GM15510 (cell line): ENCODE data around the gene KIF3B.

Experiments
- POLR2A ChIP-seq: IDR thresholded peaks from 3 replicates; pipeline ENCODE4 v1.6.1; 2011; ENCODE audit warnings: borderline replicate concordance; ENCODE audit not compliant: insufficient read length; ENCODE audit errors: extremely low read depth

Gene KIF3B

GRCh38 chr20:32354592-32355416 lies 77.4 kb downstream of the KIF3B start:
- no peak for TF ChIP-seq POLR2A

- TF ChIP-seq POLR2A, result no peak
Measured at GRCh38 chr20:32355417-32355841, 78.0 kb downstream of the KIF3B start.

- TF ChIP-seq POLR2A, result no peak
Measured at GRCh38 chr20:32356622-32357374, 79.3 kb downstream of the KIF3B start.

GRCh38 chr20:32357375-32357868 lies 80.0 kb downstream of the KIF3B start:
- no peak for TF ChIP-seq POLR2A

- peak; percentile 64 for TF ChIP-seq POLR2A
Measured at GRCh38 chr20:32357869-32358631, 80.6 kb downstream of the KIF3B start, which contains the start of gene ASXL1. Gene ASXL1 (plus strand): TSS chr20:32358331. CDS start chr20:32358776, 445 bp downstream.

GRCh38 chr20:32358632-32358882 lies 81.1 kb downstream of the KIF3B start:
- TF ChIP-seq POLR2A, result peak; percentile 30

- TF ChIP-seq POLR2A, result peak; percentile 74
Measured at GRCh38 chr20:32358883-32359632, 81.6 kb downstream of the KIF3B start.

GRCh38 chr20:32359633-32360332 lies 82.3 kb downstream of the KIF3B start:
- TF ChIP-seq POLR2A, result no peak

- TF ChIP-seq POLR2A, result no peak
Measured at GRCh38 chr20:32360333-32360634, 82.8 kb downstream of the KIF3B start.

- no peak for TF ChIP-seq POLR2A
Measured at GRCh38 chr20:32362901-32363364, 85.5 kb downstream of the KIF3B start.

GRCh38 chr20:32363492-32363891 lies 86.0 kb downstream of the KIF3B start:
- TF ChIP-seq POLR2A, result no peak

GRCh38 chr20:32364554-32365208 lies 87.2 kb downstream of the KIF3B start:
- TF ChIP-seq POLR2A, result no peak

GRCh38 chr20:32365564-32365963 lies 88.1 kb downstream of the KIF3B start:
- no peak for TF ChIP-seq POLR2A
